Effector CD4-positive, alpha-beta T cell (primary cell): ENCODE measurements around the gene PPP2R2B.

Experiments used
- DNase-seq: peaks from one replicate; pipeline ENCODE4 v3.0.0-alpha.2; 2020

The PPP2R2B gene

DNA sequence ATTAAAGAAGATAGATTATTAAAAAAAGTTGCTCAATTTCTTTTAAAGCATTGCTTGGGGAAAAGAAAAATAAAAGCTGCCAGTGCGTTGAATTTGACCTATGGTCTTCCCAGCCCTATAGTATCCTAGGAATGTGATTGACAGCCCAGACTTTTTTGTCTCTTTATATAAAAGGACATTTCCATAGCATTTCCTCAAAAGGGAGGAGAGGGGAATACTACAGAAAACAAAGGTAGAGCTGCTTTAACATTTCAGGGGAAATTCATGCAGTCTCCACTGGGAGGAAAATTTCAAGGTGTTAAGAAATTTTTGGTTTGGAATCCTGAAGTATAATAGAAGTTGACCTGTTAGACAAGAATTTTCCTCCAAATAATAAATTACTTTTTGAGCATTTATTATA lies 344.7 kb downstream of the PPP2R2B start:
- no peak for DNase-seq

DNA sequence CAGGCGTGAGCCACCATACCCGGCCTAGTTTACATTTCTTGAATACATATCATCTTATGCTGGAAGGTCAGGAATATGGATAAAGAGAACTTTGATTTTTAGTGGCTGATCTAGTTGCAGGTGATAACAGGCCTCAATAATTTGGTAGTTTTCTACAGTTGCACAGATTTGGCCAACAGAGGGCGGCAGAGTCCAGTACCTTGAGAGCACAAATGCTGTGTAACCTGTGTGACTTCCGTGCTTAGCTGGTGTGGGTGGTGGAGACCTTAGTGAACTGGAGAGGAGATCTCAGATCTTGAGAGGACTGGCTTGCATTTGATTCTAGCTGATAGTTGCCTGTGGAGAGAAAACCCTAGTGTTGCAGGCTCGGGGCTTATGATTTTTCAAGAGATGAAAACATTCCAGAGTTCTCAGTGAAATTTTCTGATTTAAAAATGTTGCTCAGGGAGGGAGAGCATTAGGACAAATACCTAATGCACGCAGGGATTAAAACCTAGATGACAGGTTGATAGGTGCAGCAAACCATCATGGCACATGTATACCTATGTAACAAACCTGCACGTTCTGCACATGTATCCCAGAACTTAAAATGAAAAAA lies 345.2 kb downstream of the PPP2R2B start:
- DNase-seq: peak; percentile 59
